HepG2 (cell line): ENCODE data around the gene DCTN1. TPM values are rescaled to one million over a fixed set of nuclear protein-coding genes. Genes with fewer than 3 reads are reported as not detected.
A peak's percentile ranks its signal among the peaks of the same experiment; 100 is the strongest.

ENCODE experiments used
- AGO1 ChIP-seq: fragments of 200-400 bp; formaldehyde crosslinking; IDR thresholded peaks from 2 replicates; pipeline ENCODE4 v1.6.1; 2017; ENCODE audit warnings: mild to moderate bottlenecking, low read depth, low read length, moderate library complexity; ENCODE audit not compliant: poor library complexity, severe bottlenecking
- AGO2 ChIP-seq: fragments of 200-400 bp; formaldehyde crosslinking; optimal IDR thresholded peaks from 2 replicates; pipeline ENCODE3; 2017; ENCODE audit warnings: mild to moderate bottlenecking, low read depth, low read length, moderate library complexity
- CHD4 ChIP-seq: fragments of 200-600 bp; sonication (generic); IDR thresholded peaks from 2 replicates; pipeline ENCODE4 v1.7.0; 2017; ENCODE audit warnings: mild to moderate bottlenecking, low read length, borderline replicate concordance
- ERF ChIP-seq: IDR thresholded peaks from 2 replicates; pipeline ENCODE4 v1.6.1; 2018; ENCODE audit warnings: missing biosample characterization, missing genetic modification reagents
- MXI1 ChIP-seq: IDR thresholded peaks from 3 replicates; pipeline ENCODE4 v1.6.1; 2012; ENCODE audit warnings: low read depth, low read length, inconsistent platforms, borderline replicate concordance
- NBN ChIP-seq: fragments of 450-650 bp; conservative IDR thresholded peaks from 2 replicates; pipeline ENCODE4 v1.6.1; 2017
- PHF5A ChIP-seq: IDR thresholded peaks from one replicate; pipeline ENCODE4 v1.6.1; 2018; ENCODE audit warnings: low read depth, missing genetic modification reagents; ENCODE audit not compliant: unreplicated experiment
- RCOR2 ChIP-seq: IDR thresholded peaks from 2 replicates; pipeline ENCODE4 v1.6.1; 2016; ENCODE audit warnings: missing biosample characterization, missing genetic modification reagents
- TEAD2 ChIP-seq: sonication (generic); formaldehyde crosslinking; IDR thresholded peaks from 2 replicates; pipeline ENCODE4 v1.9.0; 2021; ENCODE audit warnings: missing genetic modification reagents
- ZBTB20 ChIP-seq: sonication (generic); formaldehyde crosslinking; IDR thresholded peaks from 2 replicates; pipeline ENCODE4 v1.8.1; 2023; ENCODE audit warnings: missing genetic modification reagents, low read depth, mild to moderate bottlenecking, borderline replicate concordance
- ZFP90 ChIP-seq: sonication (generic); formaldehyde crosslinking; IDR thresholded peaks from 2 replicates; pipeline ENCODE4 v1.8.0; 2022; ENCODE audit warnings: missing genetic modification reagents, mild to moderate bottlenecking, inconsistent platforms, borderline replicate concordance
- ZMYM3 ChIP-seq: sonication (generic); formaldehyde crosslinking; IDR thresholded peaks from 2 replicates; pipeline ENCODE4 v1.5.1; 2020; ENCODE audit warnings: mild to moderate bottlenecking, missing genetic modification reagents
- ZNF17 ChIP-seq: sonication (generic); formaldehyde crosslinking; IDR thresholded peaks from 2 replicates; pipeline ENCODE4 v1.5.0; 2020; ENCODE audit warnings: mild to moderate bottlenecking, missing genetic modification reagents
- ZNF263 ChIP-seq: sonication (generic); formaldehyde crosslinking; IDR thresholded peaks from 2 replicates; pipeline ENCODE4 v1.4.0; 2020; ENCODE audit warnings: missing genetic modification reagents
- ZNF644 ChIP-seq: IDR thresholded peaks from 2 replicates; pipeline ENCODE4 v1.6.1; 2016; ENCODE audit warnings: low read depth
- ZNF737 ChIP-seq: sonication (generic); formaldehyde crosslinking; IDR thresholded peaks from 2 replicates; pipeline ENCODE4 v1.5.0; 2020; ENCODE audit warnings: missing genetic modification reagents, mild to moderate bottlenecking, borderline replicate concordance
- ZNF75D ChIP-seq: sonication (generic); formaldehyde crosslinking; IDR thresholded peaks from 2 replicates; pipeline ENCODE4 v1.8.1; 2023; ENCODE audit warnings: missing genetic modification reagents, mild to moderate bottlenecking, borderline replicate concordance
- ZSCAN12 ChIP-seq: sonication (generic); formaldehyde crosslinking; IDR thresholded peaks from 2 replicates; pipeline ENCODE4 v1.9.0; 2021; ENCODE audit warnings: mild to moderate bottlenecking, missing genetic modification reagents
- polyA plus RNA-seq, 8 experiments: library from polyadenylated mRNA; depleted of rRNA in 3 of 8; stranded (reverse) in 7 of 8; unstranded in 1 of 8; fragments of >200 nt; fragmentation: Illumina TruSeq in 4 of 8; extraction: Trizol in 4 of 8; gene quantifications; 2 replicates each; pipeline versions ENCODE4 v1.2.1 to v1.2.3, GENCODE V29; 2011 to 2016; ENCODE audit warnings: low read depth in 4 of 8, missing spikeins in 1 of 8, mixed read lengths in 1 of 8; ENCODE audit not compliant: insufficient read depth in 1 of 8
- total RNA-seq, 5 experiments: library from RNA; depleted of rRNA; stranded (reverse); fragments of >200 nt; fragmentation: Illumina TruSeq; extraction: Trizol; gene quantifications; 2 replicates each; pipeline ENCODE4 v1.2.3, GENCODE V29; 2016; ENCODE audit warnings: low read depth in 1 of 5
- TF ChIP-seq, protein P1 (sequence below): sonication (generic); formaldehyde crosslinking; IDR thresholded peaks from 2 replicates; pipeline ENCODE4 v1.8.1; 2023; ENCODE audit warnings: mild to moderate bottlenecking, moderate library complexity, missing genetic modification reagents
- TF ChIP-seq, protein P2 (sequence below): sonication (generic); formaldehyde crosslinking; IDR thresholded peaks from 2 replicates; pipeline ENCODE4 v1.4.0; 2020; ENCODE audit warnings: mild to moderate bottlenecking, missing genetic modification reagents, borderline replicate concordance
- TF ChIP-seq, protein P3 (sequence below), 2 experiments: sonication (generic) in 1 of 2; formaldehyde crosslinking in 1 of 2; IDR thresholded peaks; 2 replicates each; pipeline versions ENCODE4 v1.4.0 to v1.6.1; 2016 to 2020; ENCODE audit warnings: borderline replicate concordance in 1 of 2, low read depth in 1 of 2, mild to moderate bottlenecking in 1 of 2, missing genetic modification reagents in 1 of 2

DCTN1 gene
- total and polyA plus RNA-seq, 2 of the 13 experiments (the other 11 are each of a cell fraction or from before 2014, with no cell fraction given): 73.2 to 122 TPM

DNA sequence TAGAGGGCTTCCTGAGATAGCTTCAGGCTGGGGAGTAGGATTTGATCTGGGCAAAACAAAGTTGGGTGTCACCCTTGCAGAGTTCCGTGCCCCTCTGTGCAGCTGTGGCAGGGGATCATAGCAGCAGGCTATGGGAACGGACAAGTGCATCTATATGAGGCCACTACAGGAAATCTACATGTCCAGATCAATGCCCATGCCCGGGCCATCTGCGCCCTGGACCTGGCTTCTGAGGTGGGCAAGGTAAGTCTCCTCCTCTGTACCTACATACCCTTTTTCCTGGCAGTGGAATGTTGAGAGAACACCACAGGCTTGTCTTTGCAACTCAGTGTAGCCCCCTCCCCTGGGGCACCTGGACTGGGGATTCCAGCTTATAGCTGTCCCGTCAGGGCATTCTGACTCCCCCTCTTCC, 44.9 kb upstream of the DCTN1 start (continued):
- TF ChIP-seq, protein P1, sequence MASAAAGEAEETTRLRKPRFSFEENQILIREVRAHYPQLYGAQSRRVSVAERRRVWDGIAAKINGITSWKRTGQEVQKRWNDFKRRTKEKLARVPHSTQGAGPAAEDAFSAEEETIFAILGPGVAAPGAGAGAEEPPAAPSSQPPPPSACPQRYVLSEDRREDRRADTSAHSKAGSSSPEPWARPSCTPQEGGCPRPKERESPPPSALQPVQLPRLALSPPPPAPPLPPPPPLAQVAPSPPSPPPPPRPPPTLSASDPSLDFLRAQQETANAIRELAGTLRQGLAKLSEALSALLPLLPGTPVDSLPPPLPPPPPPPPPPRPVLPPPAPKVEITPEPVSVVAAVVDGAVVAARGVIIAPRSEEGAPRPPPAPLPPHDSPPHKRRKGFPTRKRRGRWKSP (CRISPR knock-in tag): peak; percentile 16
- TF ChIP-seq NBN (no peak), ZBTB20 (0 out of 2 replicates have a peak, but pooled peaks have one; percentile 20), ZSCAN12 (CRISPR knock-in tag) (no peak), ZNF737 (CRISPR knock-in tag) (no peak), ZNF75D (CRISPR knock-in tag) (no peak), ZMYM3 (no peak), MXI1 (no peak), ZNF17 (no peak), AGO1 (peak; percentile 45), RCOR2 (CRISPR knock-in tag) (no peak), PHF5A (CRISPR knock-in tag) (peak; percentile 25), ZNF644 (CRISPR knock-in tag) (no peak), ZNF263 (CRISPR knock-in tag) (0 out of 2 replicates have a peak, but pooled peaks have one; percentile 28), ERF (CRISPR knock-in tag) (no peak), ZFP90 (0 out of 2 replicates have a peak, but pooled peaks have one; percentile 53), CHD4 (no peak), AGO2 (peak; percentile 95), TEAD2 (CRISPR knock-in tag) (no peak)
- TF ChIP-seq, protein P2, sequence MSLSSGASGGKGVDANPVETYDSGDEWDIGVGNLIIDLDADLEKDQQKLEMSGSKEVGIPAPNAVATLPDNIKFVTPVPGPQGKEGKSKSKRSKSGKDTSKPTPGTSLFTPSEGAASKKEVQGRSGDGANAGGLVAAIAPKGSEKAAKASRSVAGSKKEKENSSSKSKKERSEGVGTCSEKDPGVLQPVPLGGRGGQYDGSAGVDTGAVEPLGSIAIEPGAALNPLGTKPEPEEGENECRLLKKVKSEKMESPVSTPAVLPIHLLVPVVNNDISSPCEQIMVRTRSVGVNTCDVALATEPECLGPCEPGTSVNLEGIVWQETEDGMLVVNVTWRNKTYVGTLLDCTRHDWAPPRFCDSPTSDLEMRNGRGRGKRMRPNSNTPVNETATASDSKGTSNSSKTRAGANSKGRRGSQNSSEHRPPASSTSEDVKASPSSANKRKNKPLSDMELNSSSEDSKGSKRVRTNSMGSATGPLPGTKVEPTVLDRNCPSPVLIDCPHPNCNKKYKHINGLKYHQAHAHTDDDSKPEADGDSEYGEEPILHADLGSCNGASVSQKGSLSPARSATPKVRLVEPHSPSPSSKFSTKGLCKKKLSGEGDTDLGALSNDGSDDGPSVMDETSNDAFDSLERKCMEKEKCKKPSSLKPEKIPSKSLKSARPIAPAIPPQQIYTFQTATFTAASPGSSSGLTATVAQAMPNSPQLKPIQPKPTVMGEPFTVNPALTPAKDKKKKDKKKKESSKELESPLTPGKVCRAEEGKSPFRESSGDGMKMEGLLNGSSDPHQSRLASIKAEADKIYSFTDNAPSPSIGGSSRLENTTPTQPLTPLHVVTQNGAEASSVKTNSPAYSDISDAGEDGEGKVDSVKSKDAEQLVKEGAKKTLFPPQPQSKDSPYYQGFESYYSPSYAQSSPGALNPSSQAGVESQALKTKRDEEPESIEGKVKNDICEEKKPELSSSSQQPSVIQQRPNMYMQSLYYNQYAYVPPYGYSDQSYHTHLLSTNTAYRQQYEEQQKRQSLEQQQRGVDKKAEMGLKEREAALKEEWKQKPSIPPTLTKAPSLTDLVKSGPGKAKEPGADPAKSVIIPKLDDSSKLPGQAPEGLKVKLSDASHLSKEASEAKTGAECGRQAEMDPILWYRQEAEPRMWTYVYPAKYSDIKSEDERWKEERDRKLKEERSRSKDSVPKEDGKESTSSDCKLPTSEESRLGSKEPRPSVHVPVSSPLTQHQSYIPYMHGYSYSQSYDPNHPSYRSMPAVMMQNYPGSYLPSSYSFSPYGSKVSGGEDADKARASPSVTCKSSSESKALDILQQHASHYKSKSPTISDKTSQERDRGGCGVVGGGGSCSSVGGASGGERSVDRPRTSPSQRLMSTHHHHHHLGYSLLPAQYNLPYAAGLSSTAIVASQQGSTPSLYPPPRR (CRISPR knock-in tag): 0 out of 2 replicates have a peak, but pooled peaks have one; percentile 36
- TF ChIP-seq, protein P3, sequence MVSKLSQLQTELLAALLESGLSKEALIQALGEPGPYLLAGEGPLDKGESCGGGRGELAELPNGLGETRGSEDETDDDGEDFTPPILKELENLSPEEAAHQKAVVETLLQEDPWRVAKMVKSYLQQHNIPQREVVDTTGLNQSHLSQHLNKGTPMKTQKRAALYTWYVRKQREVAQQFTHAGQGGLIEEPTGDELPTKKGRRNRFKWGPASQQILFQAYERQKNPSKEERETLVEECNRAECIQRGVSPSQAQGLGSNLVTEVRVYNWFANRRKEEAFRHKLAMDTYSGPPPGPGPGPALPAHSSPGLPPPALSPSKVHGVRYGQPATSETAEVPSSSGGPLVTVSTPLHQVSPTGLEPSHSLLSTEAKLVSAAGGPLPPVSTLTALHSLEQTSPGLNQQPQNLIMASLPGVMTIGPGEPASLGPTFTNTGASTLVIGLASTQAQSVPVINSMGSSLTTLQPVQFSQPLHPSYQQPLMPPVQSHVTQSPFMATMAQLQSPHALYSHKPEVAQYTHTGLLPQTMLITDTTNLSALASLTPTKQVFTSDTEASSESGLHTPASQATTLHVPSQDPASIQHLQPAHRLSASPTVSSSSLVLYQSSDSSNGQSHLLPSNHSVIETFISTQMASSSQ (IDR thresholded peaks at IDR 0.05; ENCODE audit: low read depth): no peak
- TF ChIP-seq, protein P3 (CRISPR knock-in tag; IDR thresholded peaks at IDR 0.05; ENCODE audit: borderline replicate concordance): no peak
